HG03469 (cell line): ENCODE measurements around the gene SAP30.
A peak's percentile ranks its signal among the peaks of the same experiment; 100 is the strongest.

Source experiments
- ATAC-seq: cut with Tn5 transposase; IDR thresholded peaks from one replicate; pipeline ENCODE4 v1.9.1; 2021; ENCODE audit warnings: mild to moderate bottlenecking, moderate library complexity, moderate number of reproducible peaks; ENCODE audit not compliant: unreplicated experiment

Gene SAP30

GRCh38 chr4:173370477-173371291, at the start of gene SAP30:
Gene SAP30 (plus strand): TSS chr4:173370954. CDS start chr4:173371183, 229 bp downstream.
- peak; percentile 50 for ATAC-seq

GRCh38 chr4:173325007-173325736, 45.6 kb upstream of the SAP30 start:
- ATAC-seq = no peak

GRCh38 chr4:173328236-173328901, 42.4 kb upstream of the SAP30 start:
- ATAC-seq = no peak

GRCh38 chr4:173330590-173330989, 40.2 kb upstream of the SAP30 start:
- ATAC-seq = no peak

GRCh38 chr4:173332021-173332487, 38.7 kb upstream of the SAP30 start:
- ATAC-seq = no peak

DNA sequence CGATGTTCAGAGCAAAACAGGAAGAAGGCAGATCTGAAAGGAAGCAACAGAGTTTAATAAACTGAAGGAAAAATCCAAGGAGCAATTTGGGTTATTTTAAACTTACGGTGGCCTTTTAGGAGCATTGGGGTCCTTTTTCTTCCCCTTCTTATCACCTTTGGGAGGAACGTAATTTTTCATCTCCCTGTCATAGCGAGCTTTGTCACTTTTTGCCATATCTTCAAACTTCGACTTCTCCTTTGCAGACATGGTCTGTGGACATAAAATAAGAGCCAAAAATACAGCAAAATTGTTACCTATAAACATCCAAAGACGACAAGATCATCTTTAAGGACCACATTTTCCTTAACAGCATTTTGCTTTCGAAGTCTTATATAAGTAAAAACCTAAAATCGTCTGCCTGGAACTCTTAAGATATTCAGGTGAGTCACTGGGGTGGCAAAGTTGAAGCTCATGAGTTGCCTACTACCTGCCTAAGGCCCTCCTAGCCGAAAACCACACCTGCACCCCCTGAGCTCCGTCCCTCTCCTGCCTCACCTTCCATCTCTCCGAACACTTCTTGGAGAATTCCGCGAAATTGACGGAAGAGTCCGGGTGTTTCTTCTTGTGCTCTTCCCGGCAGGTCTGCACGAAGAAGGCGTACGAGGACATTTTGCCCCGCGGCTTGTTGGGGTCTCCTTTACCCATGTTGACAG, 37.6 kb upstream of the SAP30 start:
- ATAC-seq = no peak

GRCh38 chr4:173333658-173334084, 37.1 kb upstream of the SAP30 start:
- no peak for ATAC-seq

DNA sequence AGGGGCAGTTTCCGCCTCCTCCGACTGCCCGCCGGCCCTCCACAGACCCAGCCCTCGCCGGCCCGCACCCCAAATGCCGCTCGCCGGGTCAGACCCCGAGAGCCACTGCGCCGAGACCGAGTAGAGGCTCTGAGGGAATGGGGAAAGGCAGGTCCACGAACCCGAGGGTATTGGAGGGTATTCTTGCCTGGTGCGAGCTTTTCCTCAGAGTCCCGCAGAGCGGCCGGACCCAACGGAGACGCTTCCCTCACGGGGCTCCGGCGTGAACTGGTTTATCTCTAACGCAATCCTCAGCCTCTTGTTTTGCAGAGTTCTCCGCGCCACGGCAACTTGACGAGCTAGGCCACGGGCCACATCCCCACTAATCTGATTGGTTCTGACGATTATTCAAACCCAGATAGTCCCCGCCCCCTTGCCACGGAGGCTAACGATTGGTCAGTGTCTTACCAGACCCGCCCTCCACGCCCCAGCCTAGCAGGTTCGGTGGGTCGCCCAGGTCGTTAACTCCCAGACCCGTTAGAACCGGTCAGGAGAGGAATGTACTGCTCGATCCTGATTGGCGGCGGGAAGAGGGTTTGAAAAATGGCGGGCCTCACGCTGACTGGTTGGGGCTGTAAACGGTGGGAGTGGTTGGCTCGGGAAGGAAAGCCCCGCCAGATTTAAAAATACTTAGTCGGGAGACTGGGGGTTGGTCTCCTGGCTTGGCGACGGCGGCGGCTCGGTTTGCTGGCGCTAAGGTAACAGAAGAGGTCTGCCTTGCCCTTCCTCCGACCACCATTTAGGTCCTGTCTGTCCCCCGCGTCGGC, 36.5 kb upstream of the SAP30 start, which contains the start of gene HMGB2:
Gene HMGB2, minus strand, starts transcription at position 274 of the 806 bp plus-strand sequence. CDS start 709 bp downstream, outside the sequence.
- ATAC-seq = peak; percentile 90

GRCh38 chr4:173334891-173335752, 35.6 kb upstream of the SAP30 start:
- ATAC-seq = peak; percentile 26

DNA sequence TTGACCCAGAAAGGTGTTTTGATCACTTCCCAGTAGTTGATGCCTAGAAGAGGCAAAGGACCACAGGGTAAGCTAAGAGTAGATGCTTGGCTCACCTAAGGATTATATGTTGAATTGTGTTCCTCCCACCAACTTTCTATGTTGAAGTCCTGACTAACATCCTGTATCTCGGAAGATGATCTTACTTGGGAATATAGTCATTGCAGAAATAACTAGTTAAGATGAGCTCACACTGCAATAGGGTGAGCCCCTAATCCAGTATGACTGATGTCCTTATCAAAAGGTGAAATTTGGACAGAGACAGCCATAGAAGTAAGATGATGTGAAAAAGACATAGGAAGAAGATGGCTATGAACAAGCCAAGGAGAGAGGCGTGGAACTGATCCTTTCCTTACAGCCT, 33.3 kb upstream of the SAP30 start:
- no peak for ATAC-seq

GRCh38 chr4:173343832-173344397, 26.8 kb upstream of the SAP30 start:
- no peak for ATAC-seq

DNA sequence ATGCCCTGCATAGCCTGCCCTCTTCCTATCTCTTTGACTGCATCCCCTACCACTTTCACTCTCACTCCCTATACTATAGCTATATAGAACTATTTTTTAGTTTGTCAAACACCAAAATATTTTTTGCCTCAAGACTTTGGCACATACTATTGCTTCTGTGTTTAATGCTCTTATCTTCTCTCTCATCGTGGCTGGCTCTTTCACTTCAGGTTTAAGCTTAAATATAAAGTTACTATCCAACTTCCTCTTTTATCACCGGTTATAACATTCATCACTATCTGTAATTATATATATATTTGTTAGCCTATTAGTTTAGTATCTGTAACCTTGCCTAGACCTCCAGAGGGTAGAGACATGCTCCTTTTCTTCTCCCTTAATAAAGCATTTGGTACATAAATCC, 25.1 kb upstream of the SAP30 start:
- ATAC-seq = no peak

- ATAC-seq = no peak
These were observed 24.7 kb upstream of the SAP30 start for GRCh38 chr4:173346074-173346473.

DNA sequence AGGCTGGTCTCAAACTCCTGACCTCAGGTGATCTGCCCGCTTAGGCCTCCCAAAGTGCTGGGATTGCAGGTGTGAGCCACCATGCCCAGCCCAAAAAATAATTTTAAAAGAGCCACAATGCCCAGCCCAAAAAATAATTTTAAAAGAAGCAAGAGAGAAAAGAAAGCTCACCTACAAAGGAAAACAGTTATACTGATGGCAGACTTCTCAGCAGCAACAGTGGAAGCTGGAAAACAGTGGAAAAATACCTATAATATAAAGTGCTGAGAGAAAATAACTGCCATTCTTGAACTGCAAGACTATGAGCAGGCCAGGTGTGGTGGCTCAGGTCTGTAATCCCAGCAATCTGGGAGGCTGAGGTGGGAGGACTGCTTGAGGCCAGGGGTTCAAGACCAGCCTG, 23.3 kb upstream of the SAP30 start:
- no peak for ATAC-seq

GRCh38 chr4:173357939-173358338, 12.8 kb upstream of the SAP30 start:
- no peak for ATAC-seq

DNA sequence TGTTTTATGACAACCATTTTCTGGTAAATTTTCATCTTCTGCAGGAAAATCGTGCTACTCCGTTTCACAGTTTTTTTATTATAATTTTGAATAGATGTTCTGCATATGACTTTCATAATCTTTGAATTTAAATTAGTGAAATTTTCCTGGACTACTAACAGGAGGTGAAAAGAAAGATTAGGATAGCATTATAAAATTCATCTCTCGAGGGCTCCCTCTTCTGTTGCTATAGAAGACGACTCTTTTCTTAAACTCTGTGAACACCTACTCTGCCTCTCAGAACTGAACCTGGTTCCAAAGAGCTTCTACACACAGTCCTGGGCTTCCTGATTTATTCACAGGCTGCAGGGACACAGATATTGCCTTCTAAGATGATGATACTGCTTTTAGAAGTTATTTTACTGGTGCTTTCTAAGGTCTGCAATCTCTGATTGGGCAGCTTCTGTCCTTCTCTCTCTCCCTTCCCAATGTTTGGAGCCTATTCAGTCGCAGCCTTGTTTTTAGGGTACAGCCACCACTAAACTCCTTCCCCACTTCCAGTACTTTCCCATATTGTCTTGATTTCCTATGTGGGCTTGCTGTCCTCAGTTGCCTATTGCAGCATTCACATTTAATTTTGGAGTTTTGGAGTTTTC, 10.1 kb upstream of the SAP30 start:
- ATAC-seq = no peak

DNA sequence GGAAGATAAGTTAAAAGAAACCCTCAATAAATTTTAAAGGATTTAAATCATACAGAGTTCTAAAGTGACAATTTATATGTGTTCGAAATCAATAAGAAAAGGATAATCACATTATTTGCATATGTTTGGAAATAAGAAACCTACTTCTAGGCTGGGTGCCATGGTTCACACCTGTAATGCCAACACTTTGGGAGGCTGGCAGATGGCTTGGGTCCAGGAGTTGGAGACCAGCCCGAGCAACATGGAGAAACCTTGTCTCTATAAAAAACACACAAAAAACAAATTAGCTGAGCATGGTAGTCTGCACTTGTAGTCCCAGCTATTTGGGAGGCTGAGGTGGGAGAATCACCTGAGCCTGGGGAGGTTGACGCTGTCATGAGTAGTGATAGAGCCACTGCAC, 8.1 kb upstream of the SAP30 start:
- no peak for ATAC-seq

- no peak for ATAC-seq
These were observed 5.3 kb upstream of the SAP30 start for GRCh38 chr4:173365359-173365996.
